GM12865 (cell line): Measurements from ENCODE around the gene BMPR1A.

Experiments used
- DNase-seq: peaks from one replicate; pipeline ENCODE4 v3.0.0; 2010; ENCODE audit warnings: low read depth
- H3K4me3 ChIP-seq: 2 replicates; pipeline ENCODE4 v1.5.1; 2011; ENCODE audit warnings: mild to moderate bottlenecking, low read depth, low read length, control low read depth
- CTCF ChIP-seq: IDR thresholded peaks from 2 replicates; pipeline ENCODE4 v1.5.1; 2011; ENCODE audit warnings: low read length, control low read depth, low read depth, inconsistent platforms; ENCODE audit not compliant: insufficient read depth; ENCODE audit errors: missing control alignments

The BMPR1A gene

DNA sequence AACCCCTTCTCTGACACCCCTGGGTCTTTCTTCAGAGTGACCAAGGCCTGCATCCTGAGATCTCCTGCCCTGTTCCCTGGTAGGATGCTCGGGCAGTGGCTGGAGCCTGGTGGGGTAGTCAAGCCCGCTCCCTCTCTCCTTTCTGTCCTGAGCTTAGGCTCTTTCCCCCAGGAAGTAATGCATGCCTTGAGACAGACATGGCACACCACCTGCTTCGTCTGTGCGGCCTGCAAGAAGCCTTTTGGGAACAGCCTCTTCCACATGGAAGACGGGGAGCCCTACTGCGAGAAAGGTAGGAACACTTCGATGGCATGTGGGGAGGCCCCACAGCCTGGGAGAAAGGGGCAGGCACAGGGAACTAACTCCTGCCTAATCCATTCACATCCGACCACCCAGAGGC lies 37.9 kb upstream of the BMPR1A start:
- TF ChIP-seq CTCF = no peak
- no peak overlapping the region for H3K4me3 ChIP-seq
- no peak for DNase-seq

DNA sequence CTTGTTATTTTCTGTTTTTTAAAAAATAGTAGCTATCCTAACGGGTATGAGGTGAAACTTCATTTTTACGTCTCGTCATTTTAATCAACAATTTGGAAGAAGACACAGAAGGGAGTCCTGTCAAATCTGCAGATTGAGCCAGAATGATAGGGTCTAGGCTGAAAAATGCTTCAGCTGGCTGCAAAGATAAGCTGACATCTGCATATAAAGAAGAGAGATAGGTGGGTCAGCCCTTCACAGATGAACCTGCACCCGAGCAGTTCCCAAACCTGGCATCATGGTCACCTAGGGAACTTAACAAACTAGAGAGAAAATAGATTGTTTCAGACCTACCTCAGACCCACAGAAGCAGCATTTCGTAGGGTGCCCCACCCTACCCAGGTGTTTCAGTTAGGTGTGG lies 35.2 kb upstream of the BMPR1A start:
- no peak for DNase-seq
- H3K4me3 ChIP-seq = no peak overlapping the region
- no peak for TF ChIP-seq CTCF

DNA sequence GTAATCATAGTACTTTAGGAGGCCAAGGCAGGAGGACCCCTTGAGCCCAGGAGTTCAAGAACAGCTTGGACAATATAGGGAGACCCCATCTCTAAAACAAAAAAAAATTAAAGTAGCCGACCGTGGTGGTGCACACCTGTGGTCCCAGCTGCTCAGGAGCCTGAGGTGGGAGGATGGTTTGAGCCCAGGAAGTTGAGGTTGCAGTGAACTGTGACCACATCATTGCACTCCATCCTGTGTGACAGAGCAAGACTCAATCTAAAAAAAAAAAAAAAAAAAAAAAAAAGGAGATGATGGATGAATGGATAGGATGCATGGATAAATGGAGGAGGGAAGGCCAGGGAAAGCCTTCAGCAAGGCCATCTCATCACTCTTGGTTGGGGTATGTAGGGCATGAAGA lies 33.4 kb upstream of the BMPR1A start:
- no peak for TF ChIP-seq CTCF
- DNase-seq = no peak
- no peak overlapping the region for H3K4me3 ChIP-seq

DNA sequence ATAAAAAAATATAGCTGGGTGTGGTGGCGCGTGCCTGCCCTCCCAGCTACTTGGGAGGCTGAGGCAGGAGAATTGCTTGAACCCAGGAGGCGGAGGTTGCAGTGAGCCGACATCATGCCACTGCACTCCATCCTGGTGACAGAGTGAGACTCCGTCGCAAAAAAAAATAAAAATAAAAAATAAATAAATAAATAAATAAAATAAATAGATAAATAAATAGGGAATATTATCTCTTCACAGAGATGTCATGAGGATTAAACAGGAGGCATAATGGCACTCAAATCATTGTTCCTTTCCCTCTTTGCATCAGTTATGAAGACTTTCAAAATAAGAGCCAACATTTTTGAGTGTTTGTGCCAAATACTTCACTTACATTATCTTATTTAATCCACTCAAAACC lies 32.0 kb upstream of the BMPR1A start:
- no peak for TF ChIP-seq CTCF

GRCh38 chr10:86725980-86726676 lies 30.3 kb upstream of the BMPR1A start:
- DNase-seq = no peak
- no peak for TF ChIP-seq CTCF
- no peak overlapping the region for H3K4me3 ChIP-seq

More for the DNA sequence above, 32.0 kb upstream of the BMPR1A start:
- DNase-seq = no peak
- no peak overlapping the region for H3K4me3 ChIP-seq

DNA sequence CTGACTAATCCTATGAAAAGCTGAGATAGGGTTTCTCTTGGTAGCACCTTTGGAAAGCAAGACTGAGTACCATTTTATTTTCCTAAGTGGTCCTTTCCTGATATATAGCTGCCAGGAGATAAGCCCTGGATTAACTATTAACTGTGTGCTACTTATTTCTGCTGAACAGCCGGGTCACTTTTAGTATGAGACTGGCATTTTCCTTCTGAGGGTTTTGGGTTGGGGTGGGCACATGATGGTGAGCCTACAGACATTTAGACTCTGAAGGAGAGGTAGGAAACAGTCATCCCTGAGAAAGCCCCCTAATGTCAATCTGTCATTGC lies 29.8 kb upstream of the BMPR1A start:
- H3K4me3 ChIP-seq = no peak overlapping the region
- TF ChIP-seq CTCF = no peak
- no peak for DNase-seq

DNA sequence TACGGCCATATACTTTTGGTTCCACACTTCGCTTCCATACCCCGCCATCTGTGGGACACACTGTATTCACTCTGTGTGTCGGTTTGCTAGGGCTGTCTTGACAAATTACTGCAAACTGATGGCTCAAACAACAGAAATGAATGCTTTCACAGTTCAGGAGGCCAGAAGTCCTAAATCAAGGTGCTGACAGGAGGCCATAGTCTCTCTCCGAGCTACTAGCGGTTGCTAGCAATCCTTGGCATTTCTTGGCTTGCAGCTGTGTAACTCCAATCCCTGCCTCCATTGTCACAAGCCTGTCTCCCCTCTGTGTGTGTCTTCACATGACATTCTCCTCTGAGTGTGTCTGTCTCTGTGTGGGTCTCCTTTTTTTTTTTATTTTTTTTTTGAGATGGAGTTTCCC lies 28.9 kb upstream of the BMPR1A start:
- DNase-seq = no peak
- no peak overlapping the region for H3K4me3 ChIP-seq

More for the DNA sequence above, 28.9 kb upstream of the BMPR1A start:
- TF ChIP-seq CTCF = no peak
